Keratinocyte (primary cell): ENCODE measurements around the gene MRPS11. TPM values are rescaled to one million over a fixed set of nuclear protein-coding genes. Genes with fewer than 3 reads are reported as not detected.
"Not testable (repeated sequence)": the region's sequence is repeated elsewhere in the genome, so short reads cannot be mapped to it uniquely, and the experiment has no call there.

ENCODE experiments used
- DNase-seq: peaks from one replicate; pipeline ENCODE4 v3.0.0-alpha.2; 2011; ENCODE audit warnings: low read depth, missing footprints, low spot score
- FAIRE-seq: peaks from 2 replicates; lab custom pipeline; 2011; peaks lifted over from hg19 to GRCh38; lab: Jason Lieb, UNC
- H2AFZ ChIP-seq: 2 replicates; pipeline ENCODE4 v1.6.0; 2012; ENCODE audit warnings: low read length, control low read depth, inconsistent platforms; ENCODE audit not compliant: control insufficient read depth
- H3K27ac ChIP-seq: 2 replicates; pipeline ENCODE4 v1.5.1; 2011; ENCODE audit warnings: low read length; ENCODE audit not compliant: control insufficient read depth, insufficient read depth
- H3K27me3 ChIP-seq: 3 replicates; pipeline ENCODE4 v1.6.0; 2011; ENCODE audit warnings: low read length; ENCODE audit not compliant: control insufficient read depth, insufficient read depth; ENCODE audit errors: extremely low read depth
- H3K36me3 ChIP-seq, 2 experiments: 2 replicates in 1 of 2; 3 replicates in 1 of 2; pipeline ENCODE4 v1.5.1; 2011; ENCODE audit warnings: low read length in 2 of 2, mild to moderate bottlenecking in 1 of 2; ENCODE audit not compliant: control insufficient read depth in 2 of 2, insufficient read depth in 2 of 2; ENCODE audit errors: extremely low read depth in 1 of 2
- H3K4me1 ChIP-seq: 3 replicates; pipeline ENCODE4 v1.5.1; 2011; ENCODE audit warnings: low read length; ENCODE audit not compliant: control insufficient read depth, insufficient read depth; ENCODE audit errors: extremely low read depth
- H3K4me2 ChIP-seq: 3 replicates; pipeline ENCODE4 v1.6.0; 2011; ENCODE audit warnings: low read depth, low read length; ENCODE audit not compliant: control insufficient read depth, insufficient read depth; ENCODE audit errors: extremely low read depth
- H3K4me3 ChIP-seq, 3 experiments: fragments of 200-600 bp in 1 of 3; sonication (generic) in 1 of 3; 2 replicates in 2 of 3; 3 replicates in 1 of 3; pipeline ENCODE4 v1.5.1; 2011 to 2016; ENCODE audit warnings: low read length in 3 of 3, mild to moderate bottlenecking in 3 of 3, control low read depth in 2 of 3, inconsistent platforms in 1 of 3, low read depth in 1 of 3, mixed read lengths in 1 of 3, mixed run types in 1 of 3, moderate library complexity in 1 of 3; ENCODE audit not compliant: control insufficient read depth in 2 of 3, insufficient read depth in 2 of 3; ENCODE audit errors: extremely low read depth in 1 of 3
- H3K79me2 ChIP-seq: 2 replicates; pipeline ENCODE4 v1.6.0; 2012; ENCODE audit warnings: low read length; ENCODE audit not compliant: control insufficient read depth, insufficient read depth
- H3K9ac ChIP-seq: 3 replicates; pipeline ENCODE4 v1.6.0; 2011; ENCODE audit warnings: low read length; ENCODE audit not compliant: control insufficient read depth, insufficient read depth; ENCODE audit errors: extremely low read depth
- H3K9me1 ChIP-seq: 3 replicates; pipeline ENCODE4 v1.6.0; 2011; ENCODE audit warnings: low read length; ENCODE audit not compliant: control insufficient read depth, insufficient read depth; ENCODE audit errors: extremely low read depth
- H3K9me3 ChIP-seq: 2 replicates; pipeline ENCODE4 v1.5.1; 2012; ENCODE audit warnings: low read depth, low read length; ENCODE audit not compliant: control insufficient read depth
- H4K20me1 ChIP-seq: 3 replicates; pipeline ENCODE4 v1.6.0; 2011; ENCODE audit warnings: low read length; ENCODE audit not compliant: control insufficient read depth, insufficient read depth; ENCODE audit errors: extremely low read depth
- CTCF ChIP-seq, 3 experiments: IDR thresholded peaks in 1 of 3; conservative IDR thresholded peaks in 1 of 3; optimal IDR thresholded peaks in 1 of 3; 2 replicates in 2 of 3; 3 replicates in 1 of 3; pipeline versions ENCODE3 to v1.5.1; 2011; ENCODE audit warnings: low read length in 3 of 3, mild to moderate bottlenecking in 3 of 3, moderate library complexity in 2 of 3, control low read depth in 1 of 3, inconsistent platforms in 1 of 3; ENCODE audit not compliant: insufficient read depth in 2 of 3; ENCODE audit errors: extremely low read depth in 1 of 3
- EZH2 ChIP-seq: IDR thresholded peaks from one replicate; pipeline ENCODE4 v1.6.1; 2012; ENCODE audit warnings: inconsistent platforms, mild to moderate bottlenecking, low read length, moderate library complexity
- dilution Hi-C: fragments of 300-500 bp; cut with MboI; formaldehyde crosslinking; loops from one replicate; pipeline ENCODE4 v1.7.0; 2020; ENCODE audit warnings: low sequenced_read_pairs; ENCODE audit not compliant: extremely low pct_ligation_motif_present
- polyA plus RNA-seq, 5 experiments: library from polyadenylated mRNA; depleted of rRNA in 3 of 5; stranded (reverse) in 3 of 5; stranded (forward) in 1 of 5; unstranded in 1 of 5; fragments of >200 nt; gene quantifications; 1 replicate in 1 of 5; 2 replicates in 3 of 5; 3 replicates in 1 of 5; pipeline versions ENCODE4 v1.2.1 to v1.2.3, GENCODE V29; 2011 to 2012; ENCODE audit warnings: missing spikeins in 2 of 5, low read depth in 1 of 5, low replicate concordance in 1 of 5

Gene MRPS11
- polyA plus RNA-seq, 1 donor (not counting 4 experiments of a cell fraction or from before 2014, with no cell fraction given): 60.9 TPM

GRCh38 chr15:88465633-88466224 is 1.8 kb upstream of the MRPS11 start:
- no peak for FAIRE-seq
- Histone ChIP-seq H3K36me3 (peaks cover 10 to 18% of the 10 kb centered on the region in 2 experiments), H3K4me1 (peaks cover 16% of the 10 kb centered on the region), H3K4me3 (peak overlapping the region in 2 of 3 experiments; percentile 73 to 89), H3K27me3 (no peaks in the 10 kb centered on the region), H3K9me1 (no peaks in the 10 kb centered on the region), H3K79me2 (peaks cover 40% of the 10 kb centered on the region), H3K4me2 (peak overlapping the region; percentile 95), H2AFZ (no peak overlapping the region), H3K9ac (no peak overlapping the region), H4K20me1 (no peaks in the 10 kb centered on the region), H3K27ac (peak overlapping the region; percentile 98), H3K9me3 (no peaks in the 10 kb centered on the region)
- TF ChIP-seq EZH2 (no peak), CTCF (optimal IDR thresholded peaks at IDR 0.05 in 1 of 3, IDR thresholded peaks at IDR 0.05 in 1 of 3, conservative IDR thresholded peaks at IDR 0.05 in 1 of 3; ENCODE audit: extremely low read depth in 1 of 3, insufficient read depth in 2 of 3, low read length in 3 of 3) (no peak)
- DNase-seq: no peak
- dilution Hi-C loops: no loop called here

- Histone ChIP-seq H3K4me1 (peaks cover 16% of the 10 kb centered on the region), H3K9me1 (no peaks in the 10 kb centered on the region), H3K9me3 (no peaks in the 10 kb centered on the region), H3K9ac (peak overlapping the region; percentile 94), H4K20me1 (no peaks in the 10 kb centered on the region), H3K27ac (peak overlapping the region; percentile 98), H3K36me3 (peaks cover 10 to 16% of the 10 kb centered on the region in 2 experiments), H3K27me3 (no peaks in the 10 kb centered on the region), H3K4me2 (peak overlapping the region; percentile 95), H2AFZ (peak overlapping the region; percentile 97), H3K4me3 (peak overlapping the region; percentile 73 to 91 (median 89)), H3K79me2 (peaks cover 40% of the 10 kb centered on the region)
- no peak for FAIRE-seq
- TF ChIP-seq CTCF (optimal IDR thresholded peaks at IDR 0.05 in 1 of 3, IDR thresholded peaks at IDR 0.05 in 1 of 3, conservative IDR thresholded peaks at IDR 0.05 in 1 of 3; ENCODE audit: extremely low read depth in 1 of 3, insufficient read depth in 2 of 3, low read length in 3 of 3): peak; percentile 41 to 63 (median 53)
- no peak for TF ChIP-seq EZH2
- dilution Hi-C loops: no loop called here
- no peak for DNase-seq
These were observed 524 bp downstream of the MRPS11 start for GRCh38 chr15:88467935-88468528.

GRCh38 chr15:88468721-88469120 is 1.2 kb downstream of the MRPS11 start:
- H3K4me3 ChIP-seq: not testable (repeated sequence)

More at GRCh38 chr15:88468721-88469120, 1.2 kb downstream of the MRPS11 start:
- H3K9me1 ChIP-seq, dilution Hi-C loops, H3K27ac ChIP-seq, DNase-seq, H2AFZ ChIP-seq, H3K9me3 ChIP-seq, H4K20me1 ChIP-seq, FAIRE-seq, H3K9ac ChIP-seq, H3K27me3 ChIP-seq: not testable (repeated sequence)
- Histone ChIP-seq H3K4me2 (peak overlapping the region; percentile 95), H3K4me1 (peaks cover 16% of the 10 kb centered on the region), H3K79me2 (peaks cover 40% of the 10 kb centered on the region), H3K36me3 (peaks cover 9 to 13% of the 10 kb centered on the region in 2 experiments)
